K562 (cell line): ENCODE data around the gene CD34. TPM values are rescaled to one million over a fixed set of nuclear protein-coding genes. Genes with fewer than 3 reads are reported as not detected.

Experiments used
- ATAC-seq: fragments of 200-7000 bp; cut with Tn5 transposase; 3 replicates; pipeline ENCODE4 v1.9.1; 2020; ENCODE audit warnings: moderate library complexity
- BruUV-seq: library from RNA; stranded (reverse); fragments of 400-500 nt; replicated peaks from 2 replicates; lab custom pipeline; 2021; lab: Mats Ljungman, UMichigan
- CTCF ChIA-PET: fragments of 300-600 bp; formaldehyde crosslinking; extraction: SDS; loops from one replicate; lab custom pipeline; 2021; ENCODE audit warnings: low intra/inter-chr PET ratio; lab: Yijun Ruan, JAX
- POLR2A ChIA-PET: fragments of 300-600, 350-650 bp; sonication (Branson Sonifier 250); formaldehyde crosslinking; extraction: SDS; loops from one replicate; lab custom pipeline; 2021; ENCODE audit warnings: antibody characterized with exemption, inconsistent platforms; lab: Yijun Ruan, JAX
- DNase-seq, 4 experiments: peaks; one replicate each; pipeline versions ENCODE4 v3.0.0 to v3.0.0-alpha.2; 2011 to 2018; ENCODE audit warnings: low spot score in 3 of 4, mixed read lengths in 3 of 4; ENCODE audit errors: extremely low read depth in 1 of 4
- FAIRE-seq: peaks from 2 replicates; lab custom pipeline; 2011; peaks lifted over from hg19 to GRCh38; lab: Jason Lieb, UNC
- H2AFZ ChIP-seq: 2 replicates; pipeline ENCODE4 v1.6.0; 2011; ENCODE audit warnings: low read depth, low read length, control low read depth, inconsistent platforms
- H3K27ac ChIP-seq: fragments of 200-600 bp; 3 replicates; pipeline ENCODE4 v1.8.0; 2011; ENCODE audit warnings: low read depth, mild to moderate bottlenecking, control low read depth, inconsistent platforms, low read length, moderate library complexity, mixed read lengths; ENCODE audit errors: extremely low read depth
- H3K27me3 ChIP-seq, 2 experiments: fragments of 300-600 bp in 1 of 2; 2 replicates in 1 of 2; 3 replicates in 1 of 2; pipeline versions ENCODE4 v1.6.0 to v1.8.0; 2011; ENCODE audit warnings: inconsistent platforms in 2 of 2, low read length in 2 of 2, mild to moderate bottlenecking in 1 of 2, mixed read lengths in 1 of 2, moderate library complexity in 1 of 2; ENCODE audit not compliant: control insufficient read depth in 2 of 2, insufficient read depth in 2 of 2
- H3K36me3 ChIP-seq: fragments of 300-600 bp; 3 replicates; pipeline ENCODE4 v1.8.0; 2011; ENCODE audit warnings: mild to moderate bottlenecking, low read length, inconsistent platforms; ENCODE audit not compliant: control insufficient read depth, insufficient read depth
- H3K4me1 ChIP-seq, 2 experiments: fragments of 200-600 bp in 1 of 2; replicated peaks in 1 of 2; 2 replicates in 1 of 2; 3 replicates in 1 of 2; pipeline versions ENCODE4 v1.5.1 to v1.8.0; 2011; ENCODE audit warnings: inconsistent platforms in 2 of 2, low read length in 2 of 2, mild to moderate bottlenecking in 1 of 2, mixed read lengths in 1 of 2, moderate library complexity in 1 of 2; ENCODE audit not compliant: control insufficient read depth in 2 of 2, insufficient read depth in 2 of 2
- H3K4me2 ChIP-seq: 2 replicates; pipeline ENCODE4 v1.6.1; 2011; ENCODE audit warnings: low read length, control low read depth, inconsistent platforms, mixed read lengths; ENCODE audit not compliant: insufficient read depth
- H3K4me3 ChIP-seq: fragments of 200-600 bp; sonication (generic), shearing (Covaris generic); 2 replicates; pipeline ENCODE4 v1.5.1; 2016; ENCODE audit warnings: control low read depth, inconsistent platforms
- H3K79me2 ChIP-seq: fragments of 200-600 bp; 3 replicates; pipeline ENCODE4 v1.8.0; 2011; ENCODE audit warnings: low read length, inconsistent platforms; ENCODE audit not compliant: control insufficient read depth, insufficient read depth
- H3K9ac ChIP-seq, 2 experiments: 2 replicates each; pipeline versions ENCODE4 v1.6.0 to v1.6.1; 2011; ENCODE audit warnings: low read depth in 2 of 2, low read length in 2 of 2, control low read depth in 1 of 2, inconsistent platforms in 1 of 2, mild to moderate bottlenecking in 1 of 2, mixed read lengths in 1 of 2; ENCODE audit not compliant: insufficient read depth in 1 of 2
- H3K9me1 ChIP-seq: one replicate; pipeline ENCODE4 v1.6.0; 2011; ENCODE audit warnings: inconsistent platforms, mild to moderate bottlenecking, low read length, moderate library complexity; ENCODE audit not compliant: control insufficient read depth, insufficient read depth
- H3K9me3 ChIP-seq: replicated peaks from 2 replicates; pipeline ENCODE4 v1.5.1; 2011; ENCODE audit warnings: low read depth, low read length, inconsistent platforms; ENCODE audit not compliant: control insufficient read depth, insufficient read depth
- H4K20me1 ChIP-seq: replicated peaks from 2 replicates; pipeline ENCODE4 v1.6.1; 2011; ENCODE audit warnings: low read length, inconsistent platforms, mixed read lengths; ENCODE audit not compliant: control insufficient read depth, insufficient read depth
- DMBX1 ChIP-seq: fragments of 250-450 bp; sonication (Bioruptor Pico); IDR thresholded peaks from 2 replicates; pipeline ENCODE4 v1.8.0; 2022; ENCODE audit warnings: inconsistent platforms, mild to moderate bottlenecking, moderate library complexity, borderline replicate concordance
- ERF ChIP-seq: fragments of 450-650 bp; formaldehyde crosslinking; IDR thresholded peaks from 2 replicates; pipeline ENCODE4 v1.4.0; 2020; ENCODE audit warnings: mild to moderate bottlenecking, mixed read lengths
- KLF16 ChIP-seq: IDR thresholded peaks from 2 replicates; pipeline ENCODE4 v1.6.1; 2016; ENCODE audit warnings: antibody characterized with exemption
- KLF6 ChIP-seq: fragments of 250-450 bp; sonication (Bioruptor Pico); IDR thresholded peaks from 2 replicates; pipeline ENCODE4 v1.4.0; 2020; ENCODE audit warnings: mild to moderate bottlenecking, moderate library complexity, borderline replicate concordance
- MCM3 ChIP-seq: fragments of 450-650 bp; IDR thresholded peaks from 2 replicates; pipeline ENCODE4 v1.6.1; 2016
- MYBL2 ChIP-seq, 2 experiments: fragments of 450-650 bp in 1 of 2; sonication (generic) in 1 of 2; formaldehyde crosslinking in 1 of 2; IDR thresholded peaks; 2 replicates each; pipeline versions ENCODE4 v1.6.1 to v1.8.1; 2017 to 2022; ENCODE audit warnings: borderline replicate concordance in 1 of 2, inconsistent platforms in 1 of 2, low read depth in 1 of 2, mild to moderate bottlenecking in 1 of 2, missing genetic modification reagents in 1 of 2, moderate library complexity in 1 of 2
- NELFE ChIP-seq: IDR thresholded peaks from 2 replicates; pipeline ENCODE4 v1.6.1; 2011; ENCODE audit warnings: mild to moderate bottlenecking; ENCODE audit not compliant: insufficient read depth, insufficient read length
- NR2F6 ChIP-seq: fragments of 450-650 bp; formaldehyde crosslinking; IDR thresholded peaks from 2 replicates; pipeline ENCODE4 v1.4.0; 2020; ENCODE audit warnings: mild to moderate bottlenecking
- WGBS: fragments of 100-300 bp; shearing (Covaris generic); methylation state at CpG from one replicate; pipeline ENCODE4 v1.1.6; 2016; ENCODE audit warnings: low coverage, mixed read lengths; ENCODE audit not compliant: insufficient coverage; ENCODE audit errors: missing lambda C conversion rate; 5-methylcytosine and 5-hydroxymethylcytosine counted together
- in situ Hi-C: fragments of 300-500 bp; cut with MboI; formaldehyde crosslinking; loops from 4 replicates; pipeline ENCODE4 v1.15.0; 2018; ENCODE audit warnings: inconsistent platforms, mixed read lengths
- intact Hi-C: fragments of 100-400 bp; cut with micrococcal nuclease; formaldehyde crosslinking; loops from 2 replicates; pipeline ENCODE4 v1.14.2; 2022
- polyA plus RNA-seq, 8 experiments: library from polyadenylated mRNA; depleted of rRNA in 4 of 8; stranded (reverse) in 5 of 8; unstranded in 3 of 8; fragments of >200 nt; fragmentation: Nextera tagmentation in 2 of 8; fragmentation: Illumina TruSeq in 1 of 8; extraction: Ambion mirVana in 2 of 8; extraction: Trizol in 1 of 8; gene quantifications; 2 replicates each; pipeline versions ENCODE4 v1.2.1 to v1.2.3, GENCODE V29; 2011 to 2014; ENCODE audit warnings: inconsistent platforms in 1 of 8, missing spikeins in 1 of 8
- total RNA-seq, 7 experiments: library from RNA; depleted of rRNA in 6 of 7; stranded (reverse); fragments of >200 nt in 6 of 7; fragmentation: Illumina TruSeq in 2 of 7; extraction: Trizol in 2 of 7; gene quantifications; 2 replicates each; pipeline versions ENCODE4 v1.2.1 to v1.2.3, GENCODE V29; 2011 to 2021; ENCODE audit warnings: low replicate concordance in 1 of 7

The CD34 gene
- total and polyA plus RNA-seq, 9 of the 15 experiments (the other 6 are each of a cell fraction or from before 2014, with no cell fraction given): not detected

GRCh38 chr1:207919523-207920170 is 8.7 kb upstream of the CD34 start:
- no peak for TF ChIP-seq NR2F6 (CRISPR knock-in tag)
- TF ChIP-seq DMBX1: no peak
- no peak for TF ChIP-seq KLF16
- no peak for TF ChIP-seq NELFE
- TF ChIP-seq MCM3: no peak
- no peak for TF ChIP-seq KLF6
- H3K4me2 ChIP-seq: no peak overlapping the region
- H4K20me1 ChIP-seq: no peaks in the 10 kb centered on the region
- CTCF ChIA-PET: interaction anchor here (0.6 kb wide), 1 partner anchor 49 kb away, joined by 3 read pairs; no protein-coding TSS in a partner anchor
- ATAC-seq (no peak), DNase-seq (no peak), FAIRE-seq (no peak)
- no peak overlapping the region for H3K4me3 ChIP-seq
- BruUV-seq: no TSS peak
- no peaks in the 10 kb centered on the region for H3K27me3 ChIP-seq
- intact Hi-C loops: no loop called here
- WGBS: 15% methylated on average over 2 of the region's 2 CpGs
- H3K4me1 ChIP-seq: peaks cover 6 to 26% of the 10 kb centered on the region in 2 experiments; a peak in 4 of 5 replicates
- no peaks in the 10 kb centered on the region for H3K9me3 ChIP-seq
- H3K27ac ChIP-seq: no peak overlapping the region
- no peaks in the 10 kb centered on the region for H3K36me3 ChIP-seq
- no peaks in the 10 kb centered on the region for H3K9me1 ChIP-seq
- in situ Hi-C loops: no loop called here
- no peak overlapping the region for H2AFZ ChIP-seq
- POLR2A ChIA-PET: interaction anchor here (0.7 to 3.2 kb wide), 5 partner anchors 11 to 23 kb away, joined by 3 to 10 read pairs (median 5); no protein-coding TSS in a partner anchor
- H3K9ac ChIP-seq: no peak overlapping the region
- no peaks in the 10 kb centered on the region for H3K79me2 ChIP-seq

- in situ Hi-C loops (no loop called here), intact Hi-C loops (no loop called here)
- Histone ChIP-seq H3K4me3 (no peak overlapping the region), H3K9me1 (no peaks in the 10 kb centered on the region), H3K36me3 (no peaks in the 10 kb centered on the region), H3K4me1 (peaks cover 4 to 18% of the 10 kb centered on the region in 2 experiments; a peak in 4 of 5 replicates), H3K27me3 (no peaks in the 10 kb centered on the region), H3K79me2 (no peaks in the 10 kb centered on the region), H3K9me3 (no peaks in the 10 kb centered on the region), H3K9ac (no peak overlapping the region), H3K27ac (no peak overlapping the region), H4K20me1 (no peaks in the 10 kb centered on the region), H3K4me2 (no peak overlapping the region), H2AFZ (no peak overlapping the region)
- FAIRE-seq: no peak
- BruUV-seq: no TSS peak
- ChIA-PET POLR2A (interaction anchor here (1.2 to 1.6 kb wide), 2 partner anchors 9 to 11 kb away, joined by 6 to 8 read pairs; no protein-coding TSS in a partner anchor), CTCF (interaction anchor here (0.6 kb wide), 1 partner anchor 73 kb away, joined by 3 read pairs; no protein-coding TSS in a partner anchor)
- no peak for ATAC-seq
- WGBS: 54% methylated on average over 5 of the region's 5 CpGs
- TF ChIP-seq ERF (CRISPR knock-in tag) (no peak), MYBL2 (IDR thresholded peaks at IDR 0.05; ENCODE audit: low read depth) (no peak), MYBL2 (CRISPR knock-in tag; IDR thresholded peaks at IDR 0.05; ENCODE audit: borderline replicate concordance) (no peak)
- DNase-seq: no peak
Measured at GRCh38 chr1:207918581-207918980, 7.7 kb upstream of the CD34 start.
